ENCODE results near the gene NOL9.
"Not testable (repeated sequence)": the region's sequence is repeated elsewhere in the genome, so short reads cannot be mapped to it uniquely, and the experiment has no call there.

Gene NOL9

DNA sequence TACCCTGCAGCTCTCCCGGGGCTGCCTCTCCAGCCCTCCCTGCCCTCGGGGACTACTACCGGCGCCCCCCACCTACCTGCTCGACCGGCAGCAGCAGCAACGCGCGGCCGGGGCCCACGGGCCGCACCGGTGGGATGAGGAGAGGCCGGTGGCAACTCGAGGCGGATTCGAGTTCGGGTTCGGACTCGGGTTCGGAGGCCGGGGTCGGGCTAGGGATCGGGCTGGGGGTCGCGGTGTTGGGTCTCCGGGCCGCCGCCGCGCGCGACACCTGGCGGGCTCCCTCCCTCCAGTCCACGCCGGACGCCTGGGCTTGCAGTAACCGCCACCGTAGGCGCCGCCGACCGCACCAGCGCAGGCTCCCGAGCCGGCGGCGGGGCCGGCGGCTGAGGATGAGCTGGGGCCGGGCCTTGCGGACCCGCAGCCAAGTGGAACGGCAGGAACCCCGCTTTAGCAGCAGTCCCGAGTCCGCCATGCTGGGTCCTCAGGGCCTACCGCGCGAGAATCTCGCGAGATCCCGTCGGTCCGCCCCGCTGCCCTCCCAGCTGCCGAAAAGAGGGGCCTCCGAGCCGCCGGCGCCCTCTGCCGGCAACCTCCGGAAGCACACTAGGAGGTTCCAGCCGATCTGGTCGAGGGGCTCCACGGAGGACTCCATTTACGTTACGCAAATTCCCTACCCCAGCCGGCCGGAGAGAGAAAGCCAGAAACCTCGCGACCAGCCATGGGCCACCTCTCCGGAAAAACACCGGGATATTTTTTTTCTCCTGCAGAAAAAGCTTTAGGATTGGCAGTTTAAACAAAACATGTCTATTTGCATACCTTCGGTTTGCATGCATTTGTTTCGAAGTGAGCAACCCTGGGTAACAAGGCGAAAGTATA, at the start of gene NOL9:
TSS of gene NOL9 (minus strand) at position 483 of the 876 bp plus-strand sequence. CDS start at position 472, 11 bp downstream.
- peak; percentile 95 for DNase-seq

DNA sequence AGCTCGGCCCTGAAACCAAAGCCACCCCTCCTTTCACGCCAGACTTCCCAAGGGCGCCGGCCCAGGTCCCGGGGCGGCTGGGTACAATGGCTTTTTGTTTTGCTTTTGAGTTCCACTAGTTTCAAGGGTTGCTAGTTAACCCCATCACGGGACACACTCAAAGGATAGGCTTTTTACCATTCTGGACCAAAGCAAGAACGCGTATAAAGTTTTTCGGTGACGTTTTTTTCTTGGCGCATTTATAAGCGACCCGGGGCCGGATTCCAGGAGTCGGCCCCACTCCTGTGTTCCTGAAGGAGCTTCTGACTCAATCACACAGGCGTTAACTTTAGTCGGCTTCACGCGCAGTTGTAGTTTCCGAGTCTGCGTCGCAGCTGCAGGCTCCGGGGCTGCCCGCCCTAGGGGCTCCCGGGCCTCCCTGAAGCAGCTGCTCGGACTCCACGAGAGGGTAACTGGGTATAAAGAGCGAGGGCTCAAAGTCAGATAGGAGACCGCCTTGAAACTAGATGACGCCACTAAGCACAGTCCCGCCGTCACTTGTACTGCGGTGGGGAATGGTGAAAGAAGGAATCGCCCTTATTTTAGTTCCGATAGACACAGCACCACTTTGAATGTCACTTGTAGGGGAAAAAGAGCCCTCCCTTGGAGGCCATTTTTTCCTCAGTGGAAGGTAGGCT, 49.1 kb upstream of the NOL9 start:
- DNase-seq: peak; percentile 67

DNA sequence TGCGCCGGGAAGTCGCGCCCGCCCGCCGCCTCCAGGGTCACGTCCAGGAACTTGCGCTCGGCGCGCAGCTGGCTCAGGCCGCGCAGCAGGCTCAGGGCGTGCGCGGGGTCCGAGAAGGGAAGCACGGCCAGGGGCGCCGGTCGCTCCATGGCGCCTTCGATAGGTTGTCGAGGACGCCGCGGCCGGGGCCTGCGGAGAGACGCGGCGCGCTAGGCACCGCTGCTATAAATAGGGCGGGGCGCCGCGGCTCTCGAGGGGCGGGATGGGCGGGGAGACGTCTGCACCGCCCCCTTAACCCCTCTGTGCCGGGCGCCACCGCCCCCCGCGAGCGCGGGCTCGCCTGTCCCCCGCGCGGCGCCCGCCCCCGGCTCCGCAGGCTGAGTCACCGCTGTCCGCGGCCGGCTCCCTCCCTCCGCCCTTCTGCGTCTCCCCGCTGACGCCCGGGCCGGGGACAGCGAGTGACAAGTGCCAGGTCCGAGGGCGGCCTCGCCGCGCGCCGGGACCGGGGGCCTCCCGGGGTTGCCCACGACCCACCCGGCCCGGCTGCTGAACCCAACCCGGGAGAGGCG, 48.4 kb upstream of the NOL9 start, which contains the start of gene KLHL21:
TSS of gene KLHL21 (minus strand) at position 201 of the 569 bp plus-strand sequence. CDS start at position 149, 52 bp downstream.
- peak; percentile 86 for DNase-seq

DNA sequence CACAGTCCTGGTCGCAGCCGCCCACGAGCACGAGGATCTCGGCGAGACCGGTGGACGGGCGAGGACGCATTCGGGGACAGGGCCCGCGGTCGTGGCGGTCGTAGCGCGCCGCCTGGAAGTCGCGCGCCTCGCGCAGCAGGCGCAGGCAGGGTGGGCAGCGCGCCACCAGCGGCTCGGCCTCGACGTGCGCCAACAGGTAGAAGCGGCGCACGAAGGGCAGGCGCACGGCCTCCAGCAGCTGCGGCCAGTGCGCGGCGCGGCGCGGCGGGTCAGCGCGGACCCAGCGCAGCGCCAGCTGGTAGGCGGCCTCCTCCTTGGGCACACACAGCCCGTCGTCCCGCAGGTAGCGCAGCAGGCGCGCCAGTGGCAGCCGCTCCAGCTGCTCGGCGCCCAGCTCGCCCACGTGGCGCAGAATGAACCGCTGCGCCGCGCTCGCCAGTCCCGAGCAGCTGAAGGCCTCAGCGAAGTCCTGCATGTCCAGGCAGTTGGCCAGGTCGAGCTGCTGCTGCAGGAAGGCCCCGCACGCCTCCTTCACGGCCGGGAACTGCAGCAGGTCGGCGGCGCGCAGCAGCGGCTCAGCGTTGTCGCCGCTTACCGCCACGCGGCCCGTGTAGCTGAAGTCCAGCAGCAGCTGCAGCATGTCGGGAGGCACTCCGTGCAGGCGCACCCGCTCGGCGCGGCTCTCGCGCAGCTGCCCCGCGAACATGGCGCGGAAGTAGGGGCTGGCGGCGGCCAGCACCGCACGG, 47.8 kb upstream of the NOL9 start:
- DNase-seq: peak; percentile 28

GRCh38 chr1:6601049-6601922, 47.0 kb upstream of the NOL9 start:
- peak; percentile 79 for DNase-seq

DNA sequence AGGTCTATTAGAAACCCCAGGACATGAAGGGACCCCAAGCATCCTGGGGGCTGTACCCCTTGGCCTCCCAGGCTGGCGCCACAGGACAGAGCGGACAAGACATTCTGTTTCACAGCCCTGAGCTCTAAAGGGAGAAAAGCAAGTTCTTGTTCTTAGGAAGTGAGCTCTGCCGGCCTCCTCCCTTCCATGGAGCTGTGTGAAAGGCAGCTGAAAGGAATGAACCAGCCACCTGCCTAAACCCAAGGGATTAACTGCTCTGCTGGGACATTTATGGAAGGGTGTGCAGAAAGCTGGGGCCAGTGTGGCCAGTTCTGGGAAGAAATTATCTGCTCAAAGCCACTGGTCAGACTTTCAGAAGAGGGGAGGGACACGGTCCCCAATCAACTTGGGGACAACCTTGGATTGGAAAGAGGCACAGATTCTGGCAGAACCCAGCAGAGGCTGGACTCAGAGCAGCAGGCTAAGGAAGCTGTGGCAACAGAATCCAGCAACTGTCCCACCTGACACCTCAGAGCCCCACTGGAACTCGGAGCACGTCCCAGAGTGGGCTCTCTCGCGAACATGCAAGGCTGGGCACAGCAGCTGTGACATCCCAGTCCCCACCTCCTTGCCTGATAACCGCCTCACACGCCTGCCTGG, 46.2 kb upstream of the NOL9 start:
- no peak for DNase-seq

- not testable (repeated sequence) for DNase-seq
Measured at GRCh38 chr1:6599991-6600390, 45.7 kb upstream of the NOL9 start.

- DNase-seq: peak; percentile 62
Measured at GRCh38 chr1:6599141-6599975, 45.0 kb upstream of the NOL9 start.

GRCh38 chr1:6597777-6598131, 43.4 kb upstream of the NOL9 start:
- no peak for DNase-seq

GRCh38 chr1:6596886-6597776, 42.8 kb upstream of the NOL9 start:
- DNase-seq: no peak

GRCh38 chr1:6596351-6596750, 42.0 kb upstream of the NOL9 start:
- DNase-seq: no peak

- no peak for DNase-seq
Measured at GRCh38 chr1:6594977-6595740, 40.8 kb upstream of the NOL9 start.

DNA sequence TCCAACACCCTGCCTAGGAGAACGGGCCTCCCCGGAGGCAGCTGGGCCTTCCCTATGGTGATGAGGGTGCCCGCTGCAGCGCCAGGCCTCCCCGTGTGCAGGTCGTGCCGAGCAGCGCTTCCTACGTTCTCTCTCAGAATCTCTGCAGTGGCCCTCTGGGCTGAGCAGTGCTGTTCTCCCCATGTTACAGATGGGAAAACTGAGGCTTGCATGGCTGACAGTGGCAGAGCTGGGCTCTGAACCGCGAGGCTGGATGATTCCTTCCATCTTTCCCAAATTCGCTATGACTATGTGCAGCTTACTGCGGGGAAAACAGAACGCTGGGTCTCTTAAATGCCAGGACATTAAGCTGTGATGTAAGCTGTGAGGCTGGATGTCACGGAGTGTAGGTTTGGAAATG, 39.5 kb upstream of the NOL9 start:
- no peak for DNase-seq

GRCh38 chr1:6592865-6593593, 38.7 kb upstream of the NOL9 start:
- DNase-seq: no peak

GRCh38 chr1:6592441-6592840, 38.1 kb upstream of the NOL9 start:
- DNase-seq: no peak

- DNase-seq: no peak
Measured at GRCh38 chr1:6591644-6592043, 37.3 kb upstream of the NOL9 start.

GRCh38 chr1:6591222-6591621, 36.9 kb upstream of the NOL9 start:
- DNase-seq: no peak

DNA sequence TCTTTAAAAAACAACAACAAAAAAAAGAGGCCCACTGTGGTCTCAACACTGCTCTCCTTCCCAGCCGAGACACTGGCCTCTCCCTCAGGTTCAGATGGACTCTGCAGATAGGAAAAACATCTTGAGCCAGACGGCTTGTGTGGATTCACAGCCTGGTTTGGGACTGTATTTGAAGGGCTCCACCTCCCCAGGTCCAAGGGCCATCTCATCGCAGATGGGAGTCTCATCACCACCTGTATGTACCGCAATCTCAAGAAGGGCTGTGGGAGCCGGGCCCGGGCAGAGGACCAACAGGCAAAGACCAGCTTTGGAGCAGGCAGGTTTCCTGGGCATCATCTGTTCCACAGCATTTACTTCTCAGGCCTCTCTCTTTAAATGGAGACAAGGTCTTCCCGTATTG, 35.7 kb upstream of the NOL9 start:
- DNase-seq: no peak
